Measurements from ENCODE around the gene RBX1.

The RBX1 gene

DNA sequence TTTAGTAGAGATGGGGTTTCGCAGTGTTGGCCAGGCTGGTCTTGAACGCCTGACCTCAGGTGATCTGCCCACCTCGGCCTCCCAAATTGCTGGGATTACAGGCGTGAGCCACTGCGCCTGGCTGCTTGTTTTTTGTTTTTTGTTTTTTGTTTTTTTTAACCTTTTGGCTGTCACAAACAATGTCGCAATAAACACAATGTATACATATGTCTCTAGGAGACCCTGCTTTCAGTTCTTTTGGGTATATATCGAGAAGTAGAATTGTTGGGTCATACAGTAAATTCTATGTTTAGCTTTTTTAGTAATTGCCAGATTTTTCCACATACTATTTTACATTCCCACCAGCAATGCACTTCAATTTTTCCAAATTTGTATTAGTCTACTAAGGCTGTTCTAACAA is 28.0 kb downstream of the RBX1 start:
- TF ChIP-seq, protein P1, sequence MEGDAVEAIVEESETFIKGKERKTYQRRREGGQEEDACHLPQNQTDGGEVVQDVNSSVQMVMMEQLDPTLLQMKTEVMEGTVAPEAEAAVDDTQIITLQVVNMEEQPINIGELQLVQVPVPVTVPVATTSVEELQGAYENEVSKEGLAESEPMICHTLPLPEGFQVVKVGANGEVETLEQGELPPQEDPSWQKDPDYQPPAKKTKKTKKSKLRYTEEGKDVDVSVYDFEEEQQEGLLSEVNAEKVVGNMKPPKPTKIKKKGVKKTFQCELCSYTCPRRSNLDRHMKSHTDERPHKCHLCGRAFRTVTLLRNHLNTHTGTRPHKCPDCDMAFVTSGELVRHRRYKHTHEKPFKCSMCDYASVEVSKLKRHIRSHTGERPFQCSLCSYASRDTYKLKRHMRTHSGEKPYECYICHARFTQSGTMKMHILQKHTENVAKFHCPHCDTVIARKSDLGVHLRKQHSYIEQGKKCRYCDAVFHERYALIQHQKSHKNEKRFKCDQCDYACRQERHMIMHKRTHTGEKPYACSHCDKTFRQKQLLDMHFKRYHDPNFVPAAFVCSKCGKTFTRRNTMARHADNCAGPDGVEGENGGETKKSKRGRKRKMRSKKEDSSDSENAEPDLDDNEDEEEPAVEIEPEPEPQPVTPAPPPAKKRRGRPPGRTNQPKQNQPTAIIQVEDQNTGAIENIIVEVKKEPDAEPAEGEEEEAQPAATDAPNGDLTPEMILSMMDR (conservative IDR thresholded peaks at IDR 0.05; ENCODE audit: low read depth, low read length) = no peak
- Histone ChIP-seq H4K20me1 (ENCODE audit: insufficient read depth) (no peaks in the 10 kb centered on the region), H3K79me2 (ENCODE audit: insufficient read depth, low read depth) (no peaks in the 10 kb centered on the region), H3K4me1 (ENCODE audit: low read depth, poor library complexity, severe bottlenecking) (no peaks in the 10 kb centered on the region), H3K27me3 (ENCODE audit: insufficient read depth, low read depth) (no peaks in the 10 kb centered on the region), H2AFZ (ENCODE audit: low read depth) (no peak overlapping the region), H3K4me2 (no peak overlapping the region), H3K4me3 (IDR thresholded peaks at IDR 0.05; ENCODE audit: insufficient read depth, low read depth, low read length) (no peak overlapping the region), H3K9ac (no peak overlapping the region), H3K27ac (no peak overlapping the region), H3K36me3 (ENCODE audit: insufficient read depth) (no peaks in the 10 kb centered on the region)

DNA sequence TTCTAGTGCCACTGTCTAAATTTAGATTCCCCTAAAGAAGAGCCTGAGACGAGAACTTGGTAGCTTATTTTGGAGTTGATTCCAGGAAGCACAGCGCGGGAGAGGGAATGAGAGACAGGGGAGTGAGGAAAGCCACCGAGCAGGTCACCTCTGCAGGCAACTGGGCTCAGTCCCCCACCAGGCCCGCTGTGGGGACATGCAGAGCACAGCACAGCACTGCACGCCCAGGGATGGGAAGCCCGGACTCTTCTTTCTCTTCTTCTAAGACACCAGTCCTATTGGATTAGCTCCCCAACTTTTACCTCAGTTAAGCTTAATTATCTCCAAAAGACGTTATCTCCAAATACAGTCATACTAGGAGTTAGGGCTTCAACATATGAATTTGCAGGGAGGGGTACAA is 28.7 kb downstream of the RBX1 start:
- no peaks in the 10 kb centered on the region for H3K79me2 ChIP-seq (ENCODE audit: insufficient read depth, low read depth)
- no peak overlapping the region for H2AFZ ChIP-seq (ENCODE audit: low read depth)
- TF ChIP-seq, protein P1 (conservative IDR thresholded peaks at IDR 0.05; ENCODE audit: low read depth, low read length) = no peak

DNA sequence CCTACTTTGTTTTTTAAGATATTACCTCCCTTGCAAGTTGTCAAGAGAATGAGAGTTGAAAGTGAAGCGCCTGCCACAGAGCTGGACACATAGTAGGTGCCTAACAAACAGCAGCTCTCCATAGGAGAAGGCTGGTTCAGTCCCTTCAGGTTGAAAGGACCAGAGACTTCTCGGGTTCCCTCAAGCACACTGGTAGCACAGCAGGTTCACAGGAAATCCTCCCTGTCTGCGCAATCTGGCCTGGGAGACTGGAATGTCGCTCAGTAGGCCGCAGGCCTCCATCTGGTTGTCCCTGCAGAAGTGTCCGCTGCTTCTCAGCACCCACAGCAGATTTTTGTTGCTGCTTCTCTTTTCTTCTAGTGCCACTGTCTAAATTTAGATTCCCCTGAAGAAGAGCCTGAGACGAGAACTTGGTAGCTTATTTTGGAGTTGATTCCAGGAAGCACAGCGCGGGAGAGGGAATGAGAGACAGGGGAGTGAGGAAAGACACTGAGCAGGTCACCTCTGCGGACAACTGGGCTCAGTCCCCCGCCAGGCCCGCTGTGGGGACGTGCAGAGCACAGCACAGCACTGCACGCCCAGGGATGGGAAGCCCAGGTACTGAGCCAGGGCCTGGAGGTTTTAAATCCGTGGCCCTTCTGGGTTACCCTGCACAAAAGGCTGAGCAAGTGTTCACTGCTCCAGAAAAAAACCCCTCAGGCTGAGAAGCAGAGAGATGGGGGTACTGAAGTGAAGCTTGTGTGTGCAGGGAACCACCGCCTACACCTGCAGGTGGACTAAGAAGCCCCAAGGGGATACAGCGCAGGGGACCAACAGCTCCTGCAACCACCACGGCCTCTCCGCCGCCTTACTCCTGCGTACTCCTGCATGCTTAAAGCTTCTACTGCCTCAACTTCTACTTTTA is 31.6 kb downstream of the RBX1 start:
- H3K4me1 ChIP-seq (ENCODE audit: low read depth, poor library complexity, severe bottlenecking) = no peaks in the 10 kb centered on the region
- H4K20me1 ChIP-seq (ENCODE audit: insufficient read depth) = no peaks in the 10 kb centered on the region
- H3K36me3 ChIP-seq (ENCODE audit: insufficient read depth) = no peaks in the 10 kb centered on the region
- no peaks in the 10 kb centered on the region for H3K79me2 ChIP-seq (ENCODE audit: insufficient read depth, low read depth)
- H3K27me3 ChIP-seq (ENCODE audit: insufficient read depth, low read depth) = no peaks in the 10 kb centered on the region
- H3K4me3 ChIP-seq (IDR thresholded peaks at IDR 0.05; ENCODE audit: insufficient read depth, low read depth, low read length) = no peak overlapping the region
- no peak overlapping the region for H3K27ac ChIP-seq
- no peak overlapping the region for H3K4me2 ChIP-seq
- H3K9ac ChIP-seq = no peak overlapping the region
- TF ChIP-seq, protein P1 (conservative IDR thresholded peaks at IDR 0.05; ENCODE audit: low read depth, low read length) = no peak
- no peak overlapping the region for H2AFZ ChIP-seq (ENCODE audit: low read depth)

More for the DNA sequence above, 28.7 kb downstream of the RBX1 start:
- H3K27ac ChIP-seq = no peak overlapping the region
- H4K20me1 ChIP-seq (ENCODE audit: insufficient read depth) = no peaks in the 10 kb centered on the region
- H3K9ac ChIP-seq = no peak overlapping the region
- no peaks in the 10 kb centered on the region for H3K4me1 ChIP-seq (ENCODE audit: low read depth, poor library complexity, severe bottlenecking)
- no peak overlapping the region for H3K4me3 ChIP-seq (IDR thresholded peaks at IDR 0.05; ENCODE audit: insufficient read depth, low read depth, low read length)
- H3K27me3 ChIP-seq (ENCODE audit: insufficient read depth, low read depth) = no peaks in the 10 kb centered on the region
- H3K36me3 ChIP-seq (ENCODE audit: insufficient read depth) = no peaks in the 10 kb centered on the region
- H3K4me2 ChIP-seq = no peak overlapping the region

DNA sequence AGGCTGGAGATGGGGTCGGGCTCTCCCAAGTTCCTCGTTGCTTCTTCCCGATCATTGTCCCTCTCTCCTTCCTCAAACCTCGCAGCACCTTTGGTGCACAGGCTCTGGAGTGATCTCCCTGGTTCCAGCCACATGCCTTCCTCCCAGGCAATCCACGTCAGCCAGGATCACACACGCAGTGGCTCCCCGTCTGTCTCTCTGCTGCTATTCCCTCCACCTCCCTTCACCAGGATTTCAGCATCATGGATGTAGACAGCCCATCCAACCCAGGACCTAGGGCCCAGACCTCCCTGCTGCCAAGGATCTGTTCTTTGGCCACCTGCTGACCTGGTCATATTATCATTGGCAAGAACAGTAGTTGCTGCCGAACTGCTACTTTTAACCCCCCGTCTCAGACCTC is 40.1 kb downstream of the RBX1 start:
- no peak overlapping the region for H3K4me3 ChIP-seq (IDR thresholded peaks at IDR 0.05; ENCODE audit: insufficient read depth, low read depth, low read length)
- TF ChIP-seq, protein P1 (conservative IDR thresholded peaks at IDR 0.05; ENCODE audit: low read depth, low read length) = no peak
- H3K79me2 ChIP-seq (ENCODE audit: insufficient read depth, low read depth) = no peaks in the 10 kb centered on the region
- no peaks in the 10 kb centered on the region for H4K20me1 ChIP-seq (ENCODE audit: insufficient read depth)
- H3K9ac ChIP-seq = no peak overlapping the region
- H3K27me3 ChIP-seq (ENCODE audit: insufficient read depth, low read depth) = no peaks in the 10 kb centered on the region
- no peak overlapping the region for H3K27ac ChIP-seq
- H2AFZ ChIP-seq (ENCODE audit: low read depth) = no peak overlapping the region
- H3K4me1 ChIP-seq (ENCODE audit: low read depth, poor library complexity, severe bottlenecking) = no peaks in the 10 kb centered on the region
- H3K36me3 ChIP-seq (ENCODE audit: insufficient read depth) = no peaks in the 10 kb centered on the region
- no peak overlapping the region for H3K4me2 ChIP-seq
